Measurements from ENCODE around the gene VPS8.
"Not testable (repeated sequence)": the region's sequence is repeated elsewhere in the genome, so short reads cannot be mapped to it uniquely, and the experiment has no call there.

VPS8 gene

GRCh38 chr3:184927796-184928315 is 115.9 kb downstream of the VPS8 start:
- DNase-seq, result no peak

- DNase-seq, result no peak
Observed at GRCh38 chr3:184932777-184933176, 120.8 kb downstream of the VPS8 start.

DNA sequence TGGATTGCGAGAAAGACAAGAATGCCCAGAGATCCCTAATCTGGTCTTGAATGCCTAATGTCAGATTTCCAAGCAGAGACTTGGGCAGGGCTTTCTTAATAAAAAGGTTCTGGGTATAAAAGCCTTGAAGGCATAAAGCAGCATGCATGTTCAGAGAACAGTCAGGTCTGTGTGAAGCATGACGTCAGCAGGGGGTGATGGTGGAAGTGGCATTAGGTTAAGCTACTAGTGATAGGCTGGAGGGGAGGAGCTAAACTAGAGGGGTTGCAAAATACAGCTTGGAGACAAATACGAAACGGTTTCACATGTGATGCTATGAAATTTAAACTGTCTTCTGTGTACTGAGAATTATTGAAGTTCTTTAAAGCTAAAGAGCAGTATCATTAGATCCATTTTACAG is 125.6 kb downstream of the VPS8 start:
- DNase-seq, result no peak

- DNase-seq, result no peak
Observed at GRCh38 chr3:184941408-184941807, 129.4 kb downstream of the VPS8 start.

GRCh38 chr3:184942735-184943134 is 130.8 kb downstream of the VPS8 start:
- DNase-seq, result no peak

- no peak for DNase-seq
Observed at GRCh38 chr3:184944241-184944640, 132.3 kb downstream of the VPS8 start.

GRCh38 chr3:184945886-184946625 is 134.1 kb downstream of the VPS8 start:
- no peak for DNase-seq

GRCh38 chr3:184946917-184947316 is 135.0 kb downstream of the VPS8 start:
- DNase-seq, result no peak

DNA sequence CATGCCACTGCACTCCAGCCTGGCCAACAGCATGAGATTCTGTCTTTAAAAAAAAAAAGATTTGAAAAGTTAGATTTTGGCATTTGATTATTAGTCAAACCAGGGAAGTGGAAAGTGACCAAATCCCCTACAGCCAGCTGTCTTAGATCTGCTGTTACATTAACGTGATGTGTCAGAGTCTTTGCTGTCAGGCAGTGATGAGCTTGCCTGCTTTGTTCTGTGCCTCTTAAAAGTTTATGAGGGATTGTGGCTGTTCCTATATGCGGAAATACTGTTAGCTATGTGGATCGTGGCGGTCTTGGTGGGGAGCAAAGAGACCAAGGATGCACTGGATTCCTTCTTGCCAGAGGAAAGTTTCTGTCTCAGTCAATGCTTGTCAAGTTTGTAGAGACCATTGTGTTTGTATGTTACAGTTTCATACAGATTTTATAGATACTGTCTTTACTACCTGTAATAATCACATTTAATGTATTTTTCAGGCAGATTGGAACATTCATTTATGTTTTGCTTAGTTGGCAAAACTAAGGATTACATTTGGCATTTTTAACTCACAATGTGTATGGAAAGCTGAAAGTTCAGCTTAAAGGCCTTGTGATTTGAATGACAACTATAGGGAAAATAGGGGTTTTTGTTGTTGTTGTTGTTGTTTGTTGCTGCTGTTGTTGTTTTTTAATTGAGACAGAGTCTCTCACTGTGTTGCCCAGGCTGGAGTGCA is 137.4 kb downstream of the VPS8 start:
- DNase-seq, result no peak

- not testable (repeated sequence) for DNase-seq
Observed at GRCh38 chr3:184950816-184951215, 138.8 kb downstream of the VPS8 start.

DNA sequence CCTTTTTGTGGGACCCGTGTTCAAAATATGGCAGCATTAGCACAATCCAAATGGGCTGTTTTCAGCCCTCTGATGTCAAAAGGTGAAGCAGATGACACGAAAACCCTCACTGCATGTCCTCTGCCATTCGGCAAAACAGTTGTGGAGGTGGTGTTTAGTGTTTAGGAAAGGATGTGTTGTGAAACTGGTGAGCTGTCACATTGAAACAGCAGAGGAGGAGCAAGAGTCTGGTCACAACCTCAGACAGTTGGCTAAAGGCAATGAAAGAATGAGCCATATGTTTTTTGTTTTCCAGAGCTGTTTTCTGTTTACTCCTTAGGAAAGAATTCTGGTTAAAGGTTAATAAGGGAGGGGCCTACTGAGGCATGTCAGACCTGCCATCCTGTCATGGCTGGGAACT is 140.7 kb downstream of the VPS8 start:
- no peak for DNase-seq

GRCh38 chr3:184953401-184953800 is 141.4 kb downstream of the VPS8 start:
- no peak for DNase-seq

DNA sequence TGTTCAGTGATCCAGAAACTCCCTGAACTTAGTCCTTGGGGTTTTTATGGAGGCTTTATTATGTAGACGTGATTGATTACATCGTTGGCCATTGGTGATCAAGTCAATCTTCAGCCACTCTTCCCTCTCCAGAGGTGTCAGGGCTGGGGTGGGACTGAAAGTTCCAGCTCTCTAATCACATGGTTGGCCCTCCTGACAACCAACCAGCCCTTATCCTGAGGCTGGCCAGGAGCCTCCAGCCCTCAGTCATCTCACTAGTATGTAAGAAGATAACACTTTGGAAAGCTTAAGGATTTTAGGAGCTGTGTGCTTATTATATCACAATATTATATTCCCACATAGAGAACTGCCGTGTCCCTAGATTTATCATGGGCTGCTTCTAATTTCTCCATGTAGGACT is 142.3 kb downstream of the VPS8 start:
- no peak for DNase-seq

- DNase-seq, result not testable (repeated sequence)
Observed at GRCh38 chr3:184954851-184955250, 142.9 kb downstream of the VPS8 start.

- DNase-seq, result no peak
Observed at GRCh38 chr3:184965639-184966430, 153.9 kb downstream of the VPS8 start.

GRCh38 chr3:184968115-184968514 is 156.1 kb downstream of the VPS8 start:
- no peak for DNase-seq

DNA sequence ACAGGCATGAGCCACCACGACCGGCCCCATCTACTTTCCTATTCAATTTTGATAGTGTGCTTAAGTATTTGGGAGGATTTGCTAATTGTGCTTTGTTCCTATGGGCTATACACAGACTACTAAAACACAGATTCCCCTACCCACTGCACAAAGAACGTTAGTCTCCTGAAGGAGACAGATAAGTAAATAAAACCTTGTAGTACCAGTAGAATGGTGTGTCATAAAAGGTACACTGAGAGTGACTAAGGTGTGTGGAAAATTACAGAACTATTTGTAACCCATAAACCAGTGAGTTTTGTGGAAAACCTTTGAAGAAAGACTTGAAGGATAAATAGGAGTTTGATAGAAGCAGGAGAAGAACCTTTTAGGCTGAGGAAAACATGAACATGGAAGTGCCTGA is 158.2 kb downstream of the VPS8 start:
- no peak for DNase-seq

DNA sequence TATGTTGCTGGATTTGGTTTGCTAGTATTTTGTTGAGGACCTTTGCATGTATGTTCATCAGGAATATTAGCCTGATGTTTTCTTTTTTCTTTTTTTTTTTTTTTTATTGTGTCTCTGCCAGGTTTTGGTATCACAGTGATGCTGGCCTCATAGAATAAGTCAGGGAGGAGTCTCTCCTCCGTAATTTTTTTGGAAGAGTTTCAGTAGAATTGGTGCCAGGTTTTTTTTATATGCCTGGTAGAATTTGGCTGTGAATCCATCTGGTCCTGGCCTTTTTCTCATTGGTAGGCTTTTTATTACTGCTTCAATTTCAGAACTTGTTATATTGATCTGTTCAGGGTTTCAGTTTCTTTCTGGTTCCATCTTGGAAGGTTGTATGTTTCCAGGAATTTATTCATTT is 165.8 kb downstream of the VPS8 start:
- DNase-seq, result no peak

DNA sequence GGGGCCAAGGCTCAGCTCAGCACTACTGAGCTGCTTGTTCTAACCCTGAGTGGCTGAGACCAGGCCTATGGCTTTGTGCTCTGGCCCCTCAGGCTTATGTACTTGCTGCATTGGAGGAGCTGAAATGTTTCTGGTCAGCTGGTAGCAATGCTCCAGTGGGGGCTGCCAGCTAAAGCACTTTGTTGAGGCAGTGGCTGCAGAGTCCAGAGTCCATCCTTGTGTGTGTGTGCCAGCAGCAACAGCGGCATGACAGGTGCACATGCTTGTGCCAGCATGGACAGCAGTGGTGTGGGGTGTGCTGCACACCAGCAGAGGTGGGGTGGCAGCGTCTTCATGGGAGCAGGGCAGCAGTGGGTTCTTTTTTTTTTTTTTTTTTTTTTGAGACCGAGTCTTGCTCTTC is 169.1 kb downstream of the VPS8 start:
- DNase-seq, result no peak

- DNase-seq, result no peak
Observed at GRCh38 chr3:184982076-184982475, 170.1 kb downstream of the VPS8 start.

- DNase-seq, result no peak
Observed at GRCh38 chr3:184985586-184985985, 173.6 kb downstream of the VPS8 start.

DNA sequence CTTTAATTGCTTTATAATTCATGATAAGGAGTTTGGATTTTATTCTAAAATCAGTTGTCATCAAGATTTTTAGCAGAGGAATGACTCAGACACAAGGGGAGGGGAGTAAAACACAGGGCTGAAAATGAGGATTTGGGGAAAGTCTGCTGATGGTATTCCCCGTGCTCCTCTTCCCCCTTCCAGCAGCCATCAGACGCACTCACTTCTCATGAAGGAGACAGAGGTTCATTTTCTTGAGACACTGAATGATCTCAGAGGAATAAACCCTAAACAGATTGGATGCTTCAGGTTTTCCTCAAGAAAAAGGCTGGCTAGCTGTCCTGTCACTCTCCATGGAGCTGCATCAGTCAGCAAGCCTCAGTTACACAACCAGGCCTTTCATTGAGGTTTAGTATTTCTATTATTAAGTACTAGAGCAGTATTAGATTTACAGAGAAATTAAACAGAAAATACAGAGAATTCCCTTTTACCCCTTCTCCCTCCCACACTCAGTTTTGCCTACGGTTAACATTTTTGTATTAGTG is 174.5 kb downstream of the VPS8 start:
- DNase-seq, result no peak

DNA sequence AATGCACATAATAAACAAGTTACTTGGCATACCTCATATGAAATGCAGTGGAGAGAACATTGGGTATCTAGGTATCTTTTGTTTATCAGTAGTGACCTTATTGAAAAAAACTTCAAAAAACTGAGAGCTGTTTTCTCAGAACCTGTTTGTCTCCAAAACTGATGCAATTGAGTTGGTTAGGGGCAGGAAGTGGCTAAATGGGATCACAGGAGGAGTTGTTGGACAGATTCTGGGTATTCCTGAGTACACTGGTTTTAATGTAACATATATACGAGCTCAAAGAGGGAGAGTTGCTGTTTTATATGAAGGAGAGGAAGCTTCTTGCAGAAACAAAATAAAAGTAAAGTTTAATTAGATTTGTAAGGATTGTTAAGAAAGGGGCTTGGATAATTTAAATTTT is 181.4 kb downstream of the VPS8 start:
- no peak for DNase-seq
